ENCODE measurements around the gene PHF21B.

DNA sequence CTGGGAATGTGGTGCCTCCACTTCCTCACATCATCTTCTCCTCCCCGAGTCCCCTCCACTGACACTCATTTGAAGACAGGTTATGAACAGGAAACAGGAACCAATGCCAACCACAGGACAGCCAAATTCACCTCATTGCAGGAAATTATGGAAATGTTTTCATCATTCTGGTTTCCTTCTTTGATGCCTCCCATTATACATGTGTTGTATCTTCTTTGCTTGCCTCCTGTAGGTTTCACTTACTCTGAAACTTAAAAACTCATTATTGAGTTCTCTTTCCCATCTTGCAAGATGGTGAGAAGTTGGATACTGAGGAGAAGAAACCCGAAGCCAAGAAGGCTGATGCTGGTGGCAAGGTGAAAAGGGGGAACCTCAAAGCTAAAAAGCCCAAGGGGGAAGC is 108.5 kb downstream of the PHF21B start:
- TF ChIP-seq POLR2A (IDR thresholded peaks at IDR 0.05): no peak
- TF ChIP-seq, protein P1, sequence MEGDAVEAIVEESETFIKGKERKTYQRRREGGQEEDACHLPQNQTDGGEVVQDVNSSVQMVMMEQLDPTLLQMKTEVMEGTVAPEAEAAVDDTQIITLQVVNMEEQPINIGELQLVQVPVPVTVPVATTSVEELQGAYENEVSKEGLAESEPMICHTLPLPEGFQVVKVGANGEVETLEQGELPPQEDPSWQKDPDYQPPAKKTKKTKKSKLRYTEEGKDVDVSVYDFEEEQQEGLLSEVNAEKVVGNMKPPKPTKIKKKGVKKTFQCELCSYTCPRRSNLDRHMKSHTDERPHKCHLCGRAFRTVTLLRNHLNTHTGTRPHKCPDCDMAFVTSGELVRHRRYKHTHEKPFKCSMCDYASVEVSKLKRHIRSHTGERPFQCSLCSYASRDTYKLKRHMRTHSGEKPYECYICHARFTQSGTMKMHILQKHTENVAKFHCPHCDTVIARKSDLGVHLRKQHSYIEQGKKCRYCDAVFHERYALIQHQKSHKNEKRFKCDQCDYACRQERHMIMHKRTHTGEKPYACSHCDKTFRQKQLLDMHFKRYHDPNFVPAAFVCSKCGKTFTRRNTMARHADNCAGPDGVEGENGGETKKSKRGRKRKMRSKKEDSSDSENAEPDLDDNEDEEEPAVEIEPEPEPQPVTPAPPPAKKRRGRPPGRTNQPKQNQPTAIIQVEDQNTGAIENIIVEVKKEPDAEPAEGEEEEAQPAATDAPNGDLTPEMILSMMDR (IDR thresholded peaks at IDR 0.05): no peak
